Fibroblast of upper back skin (primary cell): Measurements from ENCODE around the gene CENPP.

Source experiments
- DNase-seq: peaks from one replicate; pipeline ENCODE4 v3.0.0-alpha.2; 2013

CENPP gene

GRCh38 chr9:92483627-92484545 is 158.1 kb downstream of the CENPP start:
- DNase-seq, result no peak

- no peak for DNase-seq
These were observed 158.8 kb downstream of the CENPP start for GRCh38 chr9:92484563-92484962.

- DNase-seq, result no peak
These were observed 160.6 kb downstream of the CENPP start for GRCh38 chr9:92486371-92486770.

GRCh38 chr9:92488681-92489550 is 163.2 kb downstream of the CENPP start:
- DNase-seq, result peak; percentile 77

- no peak for DNase-seq
These were observed 167.1 kb downstream of the CENPP start for GRCh38 chr9:92492781-92493401.

GRCh38 chr9:92493749-92494387 is 168.1 kb downstream of the CENPP start:
- no peak for DNase-seq

GRCh38 chr9:92494856-92495255 is 169.1 kb downstream of the CENPP start:
- DNase-seq, result peak; percentile 51

- peak; percentile 53 for DNase-seq
These were observed 170.8 kb downstream of the CENPP start for GRCh38 chr9:92496396-92497176.

- DNase-seq, result no peak
These were observed 173.9 kb downstream of the CENPP start for GRCh38 chr9:92499701-92500100.

- no peak for DNase-seq
These were observed 175.0 kb downstream of the CENPP start for GRCh38 chr9:92500725-92501124.

- peak; percentile 64 for DNase-seq
These were observed 176.1 kb downstream of the CENPP start for GRCh38 chr9:92501671-92502393.

GRCh38 chr9:92503156-92503555 is 177.4 kb downstream of the CENPP start:
- DNase-seq, result no peak

GRCh38 chr9:92504881-92505280 is 179.1 kb downstream of the CENPP start:
- DNase-seq, result no peak

- peak; percentile 97 for DNase-seq
These were observed 180.6 kb downstream of the CENPP start for GRCh38 chr9:92506184-92506857.

GRCh38 chr9:92507005-92507404 is 181.3 kb downstream of the CENPP start:
- DNase-seq, result no peak

GRCh38 chr9:92507496-92507895 is 181.7 kb downstream of the CENPP start:
- DNase-seq, result no peak

GRCh38 chr9:92508018-92508820 is 182.5 kb downstream of the CENPP start:
- DNase-seq, result no peak

GRCh38 chr9:92509050-92509449 is 183.3 kb downstream of the CENPP start:
- DNase-seq, result no peak

- no peak for DNase-seq
These were observed 185.0 kb downstream of the CENPP start for GRCh38 chr9:92510747-92511146.

- DNase-seq, result peak; percentile 58
These were observed 186.9 kb downstream of the CENPP start for GRCh38 chr9:92512622-92513021.
